Measurements from ENCODE around the gene RIMS4. TPM values are rescaled to one million over a fixed set of nuclear protein-coding genes. Genes with fewer than 3 reads are reported as not detected.

RIMS4 gene
- total and polyA plus RNA-seq, 2 of the 13 experiments (the other 11 are each of a cell fraction or from before 2014, with no cell fraction given), result 0.01 to 0.07 TPM

DNA sequence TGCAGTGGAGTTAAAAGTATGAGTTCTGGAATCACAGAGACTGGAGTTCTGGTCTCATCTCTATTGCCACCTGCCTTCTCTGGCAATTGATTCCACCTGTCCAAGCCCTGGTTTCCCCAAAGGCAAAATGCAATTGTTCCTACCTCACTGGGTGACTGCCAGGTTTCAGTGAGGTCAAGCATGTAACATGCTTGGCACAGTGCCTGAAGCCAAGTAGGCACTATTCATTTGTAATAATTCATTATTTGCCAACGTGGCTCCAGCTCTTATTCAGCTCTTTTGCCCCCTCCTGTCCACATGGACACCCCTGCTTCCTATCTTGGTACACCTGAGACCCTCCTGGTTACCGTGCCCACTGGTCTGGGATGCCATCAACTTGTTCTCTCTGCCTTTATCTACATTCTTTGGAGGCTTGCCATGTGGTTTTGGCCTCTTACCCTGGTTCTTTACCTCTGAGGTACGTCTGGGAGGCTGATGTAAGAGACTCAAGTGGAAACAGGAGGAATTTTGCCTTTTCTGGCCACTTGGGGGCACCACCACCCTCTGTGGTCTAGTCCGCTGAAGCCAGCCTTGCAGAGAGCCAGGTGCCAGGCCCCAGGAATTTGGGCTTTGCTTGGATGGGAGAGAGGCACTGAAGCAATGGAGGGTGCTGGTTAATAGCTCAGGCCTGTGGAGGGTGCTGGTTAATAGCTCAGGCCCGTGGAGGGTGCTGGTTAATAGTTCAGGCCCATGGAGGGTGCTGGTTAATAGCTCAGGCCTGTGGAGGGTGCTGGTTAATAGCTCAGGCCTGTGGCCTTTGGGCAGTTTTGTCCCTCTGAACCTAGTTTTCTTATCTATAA lies 63.0 kb downstream of the RIMS4 start (continued):
- no peak for TF ChIP-seq GMEB1 (CRISPR knock-in tag; IDR thresholded peaks at IDR 0.05; ENCODE audit: borderline replicate concordance)
- no peak for TF ChIP-seq CENPT (CRISPR knock-in tag; IDR thresholded peaks at IDR 0.05; ENCODE audit: low read depth)
- no peak for TF ChIP-seq U2AF1 (optimal IDR thresholded peaks at IDR 0.05; ENCODE audit: low read depth, low read length)
- TF ChIP-seq ZSCAN22 (CRISPR knock-in tag; IDR thresholded peaks at IDR 0.05), result no peak
- TF ChIP-seq ZSCAN20 (CRISPR knock-in tag; IDR thresholded peaks at IDR 0.05; ENCODE audit: borderline replicate concordance), result no peak
- TF ChIP-seq TAF1 (CRISPR knock-in tag; IDR thresholded peaks at IDR 0.05), result no peak
- no peak for TF ChIP-seq ZNF343 (CRISPR knock-in tag; IDR thresholded peaks at IDR 0.05)
- TF ChIP-seq ZNF235 (CRISPR knock-in tag; IDR thresholded peaks at IDR 0.05; ENCODE audit: borderline replicate concordance), result no peak
- TF ChIP-seq, protein P1, sequence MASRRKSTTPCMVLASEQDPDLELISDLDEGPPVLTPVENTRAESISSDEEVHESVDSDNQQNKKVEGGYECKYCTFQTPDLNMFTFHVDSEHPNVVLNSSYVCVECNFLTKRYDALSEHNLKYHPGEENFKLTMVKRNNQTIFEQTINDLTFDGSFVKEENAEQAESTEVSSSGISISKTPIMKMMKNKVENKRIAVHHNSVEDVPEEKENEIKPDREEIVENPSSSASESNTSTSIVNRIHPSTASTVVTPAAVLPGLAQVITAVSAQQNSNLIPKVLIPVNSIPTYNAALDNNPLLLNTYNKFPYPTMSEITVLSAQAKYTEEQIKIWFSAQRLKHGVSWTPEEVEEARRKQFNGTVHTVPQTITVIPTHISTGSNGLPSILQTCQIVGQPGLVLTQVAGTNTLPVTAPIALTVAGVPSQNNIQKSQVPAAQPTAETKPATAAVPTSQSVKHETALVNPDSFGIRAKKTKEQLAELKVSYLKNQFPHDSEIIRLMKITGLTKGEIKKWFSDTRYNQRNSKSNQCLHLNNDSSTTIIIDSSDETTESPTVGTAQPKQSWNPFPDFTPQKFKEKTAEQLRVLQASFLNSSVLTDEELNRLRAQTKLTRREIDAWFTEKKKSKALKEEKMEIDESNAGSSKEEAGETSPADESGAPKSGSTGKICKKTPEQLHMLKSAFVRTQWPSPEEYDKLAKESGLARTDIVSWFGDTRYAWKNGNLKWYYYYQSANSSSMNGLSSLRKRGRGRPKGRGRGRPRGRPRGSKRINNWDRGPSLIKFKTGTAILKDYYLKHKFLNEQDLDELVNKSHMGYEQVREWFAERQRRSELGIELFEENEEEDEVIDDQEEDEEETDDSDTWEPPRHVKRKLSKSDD (CRISPR knock-in tag; IDR thresholded peaks at IDR 0.05; ENCODE audit: low read depth), result no peak
- TF ChIP-seq ARNT (IDR thresholded peaks at IDR 0.05), result no peak
- TF ChIP-seq XRCC5 (optimal IDR thresholded peaks at IDR 0.05; ENCODE audit: low read length), result peak; percentile 71
- TF ChIP-seq, protein P2, sequence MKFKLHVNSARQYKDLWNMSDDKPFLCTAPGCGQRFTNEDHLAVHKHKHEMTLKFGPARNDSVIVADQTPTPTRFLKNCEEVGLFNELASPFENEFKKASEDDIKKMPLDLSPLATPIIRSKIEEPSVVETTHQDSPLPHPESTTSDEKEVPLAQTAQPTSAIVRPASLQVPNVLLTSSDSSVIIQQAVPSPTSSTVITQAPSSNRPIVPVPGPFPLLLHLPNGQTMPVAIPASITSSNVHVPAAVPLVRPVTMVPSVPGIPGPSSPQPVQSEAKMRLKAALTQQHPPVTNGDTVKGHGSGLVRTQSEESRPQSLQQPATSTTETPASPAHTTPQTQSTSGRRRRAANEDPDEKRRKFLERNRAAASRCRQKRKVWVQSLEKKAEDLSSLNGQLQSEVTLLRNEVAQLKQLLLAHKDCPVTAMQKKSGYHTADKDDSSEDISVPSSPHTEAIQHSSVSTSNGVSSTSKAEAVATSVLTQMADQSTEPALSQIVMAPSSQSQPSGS (CRISPR knock-in tag; IDR thresholded peaks at IDR 0.05), result no peak
- no peak for TF ChIP-seq HMG20A (CRISPR knock-in tag; IDR thresholded peaks at IDR 0.05; ENCODE audit: borderline replicate concordance)
- no peak for TF ChIP-seq ZNF879 (CRISPR knock-in tag; IDR thresholded peaks at IDR 0.05)
- TF ChIP-seq ELF4 (CRISPR knock-in tag; IDR thresholded peaks at IDR 0.05; ENCODE audit: borderline replicate concordance), result no peak
- TF ChIP-seq STAT5B (CRISPR knock-in tag; IDR thresholded peaks at IDR 0.05), result no peak
- TF ChIP-seq SP4 (CRISPR knock-in tag; IDR thresholded peaks at IDR 0.05), result no peak
- no peak for TF ChIP-seq KDM6A (CRISPR knock-in tag; IDR thresholded peaks at IDR 0.05; ENCODE audit: low read depth)
- no peak for TF ChIP-seq BORCS8-MEF2B (CRISPR knock-in tag; IDR thresholded peaks at IDR 0.05)
- no peak; the same call in 1 of the 2 replicates for TF ChIP-seq NR1H2 (CRISPR knock-in tag; IDR thresholded peaks at IDR 0.05; ENCODE audit: borderline replicate concordance, low read depth)
- TF ChIP-seq ZNF792 (CRISPR knock-in tag; IDR thresholded peaks at IDR 0.05), result no peak
- TF ChIP-seq STAG1 (CRISPR knock-in tag; IDR thresholded peaks at IDR 0.05), result peak; percentile 71
- TF ChIP-seq ZNF260 (CRISPR knock-in tag; IDR thresholded peaks at IDR 0.05; ENCODE audit: borderline replicate concordance, low read depth), result no peak
- TF ChIP-seq ZNF326 (CRISPR knock-in tag; IDR thresholded peaks at IDR 0.05; ENCODE audit: borderline replicate concordance), result no peak
- no peak for TF ChIP-seq BHLHE40 (IDR thresholded peaks at IDR 0.05; ENCODE audit: low read length)
- 0 out of 2 replicates have a peak, but pooled peaks have one; percentile 26 for TF ChIP-seq FOXC1 (CRISPR knock-in tag; IDR thresholded peaks at IDR 0.05; ENCODE audit: borderline replicate concordance)
- no peak for TF ChIP-seq NFYC (CRISPR knock-in tag; IDR thresholded peaks at IDR 0.05)
